GM10847 (cell line): ENCODE data around the gene STBD1.

Experiments
- POLR2A ChIP-seq: IDR thresholded peaks from 2 replicates; pipeline ENCODE4 v1.6.1; 2011; ENCODE audit not compliant: insufficient read length; ENCODE audit errors: extremely low read depth

Gene STBD1

DNA sequence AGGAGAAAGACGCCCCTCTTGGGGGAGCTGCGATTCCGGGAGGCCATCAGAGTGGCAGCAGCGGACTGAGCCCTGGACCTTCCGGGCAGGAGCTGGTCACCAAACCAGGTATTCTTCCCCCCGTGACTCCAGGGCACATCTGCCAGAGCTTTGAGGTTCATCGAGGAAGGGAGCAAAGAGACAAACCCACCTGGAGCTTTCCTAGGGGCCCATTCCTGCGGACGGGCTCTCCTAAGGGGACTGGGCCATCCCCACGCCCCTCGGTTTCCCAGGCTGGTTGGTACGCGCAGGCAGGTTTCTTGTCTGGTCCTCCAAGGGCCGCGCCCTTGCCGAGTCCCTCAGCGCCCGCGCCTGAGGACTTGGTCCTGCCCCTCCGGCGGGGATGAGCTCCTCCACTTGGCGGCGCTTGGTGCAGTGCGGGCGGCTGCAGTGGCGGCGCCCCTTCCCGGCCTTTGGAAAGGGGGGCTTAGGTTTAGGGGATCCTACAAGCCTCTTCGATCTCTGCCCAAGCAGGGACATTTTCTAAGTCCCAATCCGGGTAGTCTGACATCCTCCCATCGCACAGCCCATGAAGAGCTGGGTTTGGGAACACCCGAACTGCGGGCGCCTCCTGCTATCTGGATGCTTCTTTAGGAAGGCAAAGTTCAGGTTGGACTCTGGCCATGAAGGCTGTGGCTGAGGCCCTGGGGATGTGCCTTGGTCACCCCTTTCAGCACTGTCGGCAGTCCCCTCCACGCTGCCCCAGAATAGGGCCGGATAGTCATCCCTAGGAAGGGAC, 538 bp downstream of the STBD1 start:
- TF ChIP-seq POLR2A = no peak

- TF ChIP-seq POLR2A = no peak
Observed at GRCh38 chr4:76307660-76308014, 1.1 kb downstream of the STBD1 start.

- no peak for TF ChIP-seq POLR2A
Observed at GRCh38 chr4:76308548-76308947, 2.0 kb downstream of the STBD1 start.

DNA sequence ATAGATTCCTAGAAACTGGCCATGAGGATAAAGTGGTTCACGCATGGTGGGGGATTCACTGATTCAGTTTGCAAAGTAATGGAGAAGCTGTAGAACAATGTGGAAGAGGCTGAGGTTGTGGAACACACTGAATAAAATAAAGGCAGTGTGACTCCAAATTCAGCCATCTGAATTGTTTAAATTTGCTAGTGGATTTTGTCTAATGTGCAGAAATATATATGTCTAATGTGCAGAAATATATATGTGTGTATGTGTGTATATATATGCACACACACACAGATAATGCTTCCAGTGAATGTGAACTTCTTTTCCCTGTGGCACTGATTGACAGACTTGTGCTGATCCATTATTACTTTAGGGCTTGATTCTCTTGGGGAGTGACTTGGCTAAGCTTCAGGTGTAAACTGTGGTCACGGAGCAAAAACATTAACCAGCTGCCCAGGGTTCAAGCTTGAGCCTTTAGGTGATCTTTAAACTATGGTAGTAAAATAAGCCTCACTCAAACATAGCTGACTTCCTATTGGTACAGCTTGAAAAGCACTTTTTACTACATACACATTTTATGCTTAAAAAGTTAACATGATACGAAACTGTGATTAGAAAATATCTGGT, 3.5 kb downstream of the STBD1 start:
- no peak for TF ChIP-seq POLR2A

DNA sequence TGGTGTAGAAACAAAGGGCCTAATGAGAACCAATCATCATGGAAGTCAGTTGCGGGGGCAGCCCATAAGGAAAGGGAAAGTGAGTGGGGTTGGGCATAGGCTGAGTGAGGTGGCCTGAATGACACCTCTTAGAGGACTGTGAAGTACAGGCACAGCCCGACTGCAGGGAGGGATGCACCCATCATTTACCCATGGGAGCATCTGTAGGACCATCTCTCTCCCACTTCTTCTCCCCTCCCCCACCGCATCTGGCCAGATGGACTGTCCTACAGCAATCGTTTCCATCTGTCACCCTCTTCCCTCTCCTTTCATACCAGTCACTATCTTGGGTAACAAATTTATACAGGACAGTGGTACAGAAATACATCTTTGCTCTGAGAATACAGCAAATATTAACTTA, 4.2 kb downstream of the STBD1 start:
- TF ChIP-seq POLR2A = no peak

- TF ChIP-seq POLR2A = no peak
Observed at GRCh38 chr4:76311896-76312331, 5.4 kb downstream of the STBD1 start.

- TF ChIP-seq POLR2A = no peak
Observed at GRCh38 chr4:76312457-76312856, 5.9 kb downstream of the STBD1 start.

GRCh38 chr4:76313547-76313946, 7.0 kb downstream of the STBD1 start:
- no peak for TF ChIP-seq POLR2A

- TF ChIP-seq POLR2A = no peak
Observed at GRCh38 chr4:76315267-76315918, 8.9 kb downstream of the STBD1 start.

GRCh38 chr4:76316131-76316530, 9.6 kb downstream of the STBD1 start:
- TF ChIP-seq POLR2A = no peak

- no peak for TF ChIP-seq POLR2A
Observed at GRCh38 chr4:76322236-76322635, 15.7 kb downstream of the STBD1 start.

DNA sequence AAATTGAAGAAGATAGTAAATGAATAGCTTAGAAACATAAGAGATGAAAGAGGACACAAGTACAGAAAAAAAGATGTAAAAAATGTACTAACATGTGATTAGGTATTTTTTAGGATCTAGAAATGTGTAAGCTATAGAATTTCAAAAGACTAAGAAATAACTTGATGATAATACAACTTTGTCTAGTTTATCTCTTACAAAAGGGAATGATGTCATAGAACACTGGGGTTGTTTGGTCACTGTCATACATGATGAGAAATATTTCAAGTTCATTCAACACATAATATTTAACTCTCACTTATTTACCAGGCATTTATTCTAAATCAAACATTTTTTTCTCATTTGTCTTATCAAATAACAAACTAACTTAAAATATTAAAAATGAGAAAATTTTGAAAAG, 18.5 kb downstream of the STBD1 start:
- no peak for TF ChIP-seq POLR2A

GRCh38 chr4:76326515-76326914, 20.0 kb downstream of the STBD1 start:
- no peak for TF ChIP-seq POLR2A

- TF ChIP-seq POLR2A = no peak
Observed at GRCh38 chr4:76334885-76335284, 28.4 kb downstream of the STBD1 start.

DNA sequence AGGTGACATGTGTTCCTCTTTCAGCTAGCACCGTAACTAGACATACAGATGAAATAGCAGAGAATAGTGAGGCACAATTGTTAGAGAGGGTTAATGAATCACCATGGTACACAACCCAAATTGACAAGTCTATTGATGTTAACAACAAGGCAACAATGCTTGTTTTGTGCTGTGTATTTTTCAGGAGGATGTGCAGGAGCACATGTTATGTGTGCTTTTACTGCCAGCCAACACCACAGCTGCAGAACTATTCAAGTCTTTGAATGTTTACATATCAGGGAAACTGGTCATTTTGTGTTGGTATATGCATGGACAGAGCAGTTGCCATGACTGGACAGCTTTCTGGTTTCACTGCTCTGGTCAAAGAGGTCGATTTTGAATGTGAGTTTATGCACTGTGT, 32.8 kb downstream of the STBD1 start:
- no peak for TF ChIP-seq POLR2A

DNA sequence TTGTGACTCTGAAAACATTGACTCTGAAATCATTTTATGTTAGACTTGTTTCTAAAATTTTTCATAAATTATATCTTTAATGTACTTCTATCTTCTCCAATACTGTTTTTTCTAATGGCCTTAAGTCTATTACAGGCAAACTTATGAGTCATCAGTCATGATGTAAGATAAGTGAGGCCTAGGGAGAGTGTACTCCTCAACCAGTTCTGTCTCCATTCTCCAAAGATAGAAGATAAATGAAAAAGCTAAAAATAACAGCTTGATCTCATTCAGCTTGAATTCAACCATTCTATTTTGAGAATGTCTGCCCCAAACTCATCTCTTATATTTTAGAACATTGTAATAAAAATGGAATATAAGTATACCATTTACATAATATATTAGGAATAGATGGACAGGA, 34.5 kb downstream of the STBD1 start:
- no peak for TF ChIP-seq POLR2A
